MG63 (cell line): Measurements from ENCODE around the gene ACVR2B. TPM values are rescaled to one million over a fixed set of nuclear protein-coding genes. Genes with fewer than 3 reads are reported as not detected.

Source experiments
- DNase-seq: peaks from one replicate; pipeline ENCODE4 v3.0.0-alpha.2; 2020
- H3K27me3 ChIP-seq: fragments of 250-450 bp; sonication (Bioruptor Pico); 2 replicates; pipeline ENCODE4 v1.5.1; 2020; ENCODE audit warnings: mild to moderate bottlenecking, moderate library complexity
- H3K36me3 ChIP-seq: fragments of 250-450 bp; sonication (Bioruptor Pico); 2 replicates; pipeline ENCODE4 v1.5.1; 2020; ENCODE audit warnings: mild to moderate bottlenecking, moderate library complexity
- H3K4me3 ChIP-seq: fragments of 250-450 bp; sonication (Bioruptor Pico); 2 replicates; pipeline ENCODE4 v1.5.1; 2020; ENCODE audit warnings: mild to moderate bottlenecking, moderate library complexity
- H3K9me3 ChIP-seq: fragments of 250-450 bp; sonication (Bioruptor Pico); 2 replicates; pipeline ENCODE4 v1.5.1; 2020; ENCODE audit warnings: mild to moderate bottlenecking, moderate library complexity
- total RNA-seq: library from RNA; depleted of rRNA; stranded (reverse); fragments of >200 nt; shearing (Covaris generic); gene quantifications from 2 replicates; pipeline ENCODE4 v1.2.3, GENCODE V29; 2014; ENCODE audit warnings: low replicate concordance; rRNA removed

Gene ACVR2B
- total RNA-seq, 1 experiment from 2014 or later: 1.1 TPM

GRCh38 chr3:38534604-38535003 lies 80.9 kb downstream of the ACVR2B start:
- no peaks in the 10 kb centered on the region for H3K9me3 ChIP-seq
- H3K4me3 ChIP-seq: no peak overlapping the region
- no peak for DNase-seq
- H3K27me3 ChIP-seq: no peaks in the 10 kb centered on the region
- no peaks in the 10 kb centered on the region for H3K36me3 ChIP-seq

- Histone ChIP-seq H3K36me3 (no peaks in the 10 kb centered on the region), H3K27me3 (no peaks in the 10 kb centered on the region), H3K9me3 (no peaks in the 10 kb centered on the region), H3K4me3 (no peak overlapping the region)
- no peak for DNase-seq
Observed at GRCh38 chr3:38536671-38537070, 83.0 kb downstream of the ACVR2B start.

GRCh38 chr3:38538773-38539353 lies 85.2 kb downstream of the ACVR2B start:
- Histone ChIP-seq H3K36me3 (no peaks in the 10 kb centered on the region), H3K4me3 (no peak overlapping the region), H3K9me3 (no peaks in the 10 kb centered on the region), H3K27me3 (no peaks in the 10 kb centered on the region)
- DNase-seq: no peak

- DNase-seq: no peak
Observed at GRCh38 chr3:38541806-38542205, 88.1 kb downstream of the ACVR2B start.

More at GRCh38 chr3:38541806-38542205, 88.1 kb downstream of the ACVR2B start:
- H3K36me3 ChIP-seq: no peaks in the 10 kb centered on the region
- no peaks in the 10 kb centered on the region for H3K27me3 ChIP-seq
- H3K4me3 ChIP-seq: no peak overlapping the region
- H3K9me3 ChIP-seq: no peaks in the 10 kb centered on the region

Other genes starting within 250 kb of the ACVR2B start
- gene SLC22A13, start 188.1 kb upstream of the ACVR2B start, total RNA-seq: not detected in 2 replicates
- 0.69 TPM in 1 of 2 replicates, not detected in the other for gene SLC22A14, start 171.6 kb upstream of the ACVR2B start, total RNA-seq
- gene XYLB, start 107.1 kb upstream of the ACVR2B start, total RNA-seq: 1.0 and 2.8 TPM in 2 replicates
- gene EXOG, start 42.5 kb downstream of the ACVR2B start, total RNA-seq: 4.7 and 5.0 TPM in 2 replicates
- gene SCN5A, start 195.8 kb downstream of the ACVR2B start, total RNA-seq: not detected in 2 replicates